OCI-LY3 (cell line): ENCODE measurements around the gene PAQR5.

ENCODE experiments used
- H2AFZ ChIP-seq: fragments of 200-600, 300-600 bp; shearing (Covaris generic); 2 replicates; pipeline ENCODE4 v1.6.0; 2014; ENCODE audit warnings: antibody characterized with exemption, low read depth, low read length
- H3K27ac ChIP-seq: fragments of 200-600, 300-600 bp; sonication (generic); 2 replicates; pipeline ENCODE4 v1.5.1; 2014; ENCODE audit warnings: mild to moderate bottlenecking, low read length, moderate library complexity, mixed read lengths
- H3K27me3 ChIP-seq: fragments of 200-600, 300-600 bp; sonication (generic); 2 replicates; pipeline ENCODE4 v1.6.1; 2014; ENCODE audit warnings: low read depth, low read length, mixed read lengths
- H3K36me3 ChIP-seq: fragments of 200-600, 300-600 bp; sonication (generic); replicated peaks from 2 replicates; pipeline ENCODE3; 2014; ENCODE audit warnings: low read depth, low read length, mixed read lengths
- H3K4me1 ChIP-seq: fragments of 300-600, 200-600 bp; sonication (generic); 2 replicates; pipeline ENCODE4 v1.6.1; 2014; ENCODE audit warnings: low read length, mixed read lengths
- H3K4me2 ChIP-seq: fragments of 200-600, 300-600 bp; sonication (generic); 2 replicates; pipeline ENCODE4 v1.6.1; 2014; ENCODE audit warnings: low read length, mixed read lengths
- H3K4me3 ChIP-seq: fragments of 300-600, 200-600 bp; sonication (generic); 2 replicates; pipeline ENCODE4 v1.5.1; 2014; ENCODE audit warnings: antibody characterized with exemption, mild to moderate bottlenecking, low read length, moderate library complexity
- H3K79me2 ChIP-seq: fragments of 300-600, 200-600 bp; shearing (Covaris generic); 2 replicates; pipeline ENCODE4 v1.6.1; 2014; ENCODE audit warnings: mild to moderate bottlenecking, low read length, mixed read lengths
- H3K9ac ChIP-seq: fragments of 300-600, 200-600 bp; shearing (Covaris generic); 2 replicates; pipeline ENCODE4 v1.6.0; 2014; ENCODE audit warnings: mild to moderate bottlenecking, low read length, moderate library complexity
- H3K9me3 ChIP-seq: fragments of 200-600, 300-600 bp; shearing (Covaris generic); 2 replicates; pipeline ENCODE4 v1.6.1; 2014; ENCODE audit warnings: low read length, mixed read lengths; ENCODE audit not compliant: insufficient read depth
- H4K20me1 ChIP-seq: fragments of 200-600, 300-600 bp; sonication (generic); 2 replicates; pipeline ENCODE4 v1.6.1; 2016; ENCODE audit warnings: low read length, mixed read lengths; ENCODE audit not compliant: insufficient read depth
- EZH2phosphoT487 ChIP-seq: fragments of 200-600 bp; shearing (Covaris generic); IDR thresholded peaks from 2 replicates; pipeline ENCODE4 v1.6.1; 2018; ENCODE audit warnings: antibody characterized with exemption, mixed run types, low read depth
- TF ChIP-seq, protein P1 (sequence below): fragments of 200-600, 300-600 bp; sonication (generic); IDR thresholded peaks from 2 replicates; pipeline ENCODE4 v1.5.1; 2014; ENCODE audit warnings: antibody characterized with exemption, low read length, low read depth

Gene PAQR5

GRCh38 chr15:69358850-69359249 lies 60.1 kb downstream of the PAQR5 start:
- Histone ChIP-seq H3K4me2 (no peak overlapping the region), H3K4me3 (no peak overlapping the region), H3K36me3 (no peaks in the 10 kb centered on the region), H3K4me1 (no peaks in the 10 kb centered on the region), H3K9me3 (no peaks in the 10 kb centered on the region), H3K79me2 (no peaks in the 10 kb centered on the region), H3K9ac (no peak overlapping the region), H4K20me1 (no peaks in the 10 kb centered on the region), H3K27ac (no peak overlapping the region), H3K27me3 (no peaks in the 10 kb centered on the region; the same call in 1 of the 2 replicates), H2AFZ (no peak overlapping the region)
- no peak for TF ChIP-seq EZH2phosphoT487
- TF ChIP-seq, protein P1, sequence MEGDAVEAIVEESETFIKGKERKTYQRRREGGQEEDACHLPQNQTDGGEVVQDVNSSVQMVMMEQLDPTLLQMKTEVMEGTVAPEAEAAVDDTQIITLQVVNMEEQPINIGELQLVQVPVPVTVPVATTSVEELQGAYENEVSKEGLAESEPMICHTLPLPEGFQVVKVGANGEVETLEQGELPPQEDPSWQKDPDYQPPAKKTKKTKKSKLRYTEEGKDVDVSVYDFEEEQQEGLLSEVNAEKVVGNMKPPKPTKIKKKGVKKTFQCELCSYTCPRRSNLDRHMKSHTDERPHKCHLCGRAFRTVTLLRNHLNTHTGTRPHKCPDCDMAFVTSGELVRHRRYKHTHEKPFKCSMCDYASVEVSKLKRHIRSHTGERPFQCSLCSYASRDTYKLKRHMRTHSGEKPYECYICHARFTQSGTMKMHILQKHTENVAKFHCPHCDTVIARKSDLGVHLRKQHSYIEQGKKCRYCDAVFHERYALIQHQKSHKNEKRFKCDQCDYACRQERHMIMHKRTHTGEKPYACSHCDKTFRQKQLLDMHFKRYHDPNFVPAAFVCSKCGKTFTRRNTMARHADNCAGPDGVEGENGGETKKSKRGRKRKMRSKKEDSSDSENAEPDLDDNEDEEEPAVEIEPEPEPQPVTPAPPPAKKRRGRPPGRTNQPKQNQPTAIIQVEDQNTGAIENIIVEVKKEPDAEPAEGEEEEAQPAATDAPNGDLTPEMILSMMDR, result no peak

GRCh38 chr15:69359722-69360121 lies 61.0 kb downstream of the PAQR5 start:
- H2AFZ ChIP-seq, result no peak overlapping the region
- no peak overlapping the region for H3K4me3 ChIP-seq
- no peaks in the 10 kb centered on the region for H3K9me3 ChIP-seq
- no peaks in the 10 kb centered on the region for H3K79me2 ChIP-seq
- H4K20me1 ChIP-seq, result no peaks in the 10 kb centered on the region
- H3K36me3 ChIP-seq, result no peaks in the 10 kb centered on the region
- no peaks in the 10 kb centered on the region for H3K4me1 ChIP-seq
- H3K4me2 ChIP-seq, result no peak overlapping the region
- no peak for TF ChIP-seq EZH2phosphoT487
- TF ChIP-seq, protein P1, result no peak
- no peak overlapping the region for H3K9ac ChIP-seq
- no peaks in the 10 kb centered on the region; the same call in 1 of the 2 replicates for H3K27me3 ChIP-seq
- no peak overlapping the region for H3K27ac ChIP-seq

DNA sequence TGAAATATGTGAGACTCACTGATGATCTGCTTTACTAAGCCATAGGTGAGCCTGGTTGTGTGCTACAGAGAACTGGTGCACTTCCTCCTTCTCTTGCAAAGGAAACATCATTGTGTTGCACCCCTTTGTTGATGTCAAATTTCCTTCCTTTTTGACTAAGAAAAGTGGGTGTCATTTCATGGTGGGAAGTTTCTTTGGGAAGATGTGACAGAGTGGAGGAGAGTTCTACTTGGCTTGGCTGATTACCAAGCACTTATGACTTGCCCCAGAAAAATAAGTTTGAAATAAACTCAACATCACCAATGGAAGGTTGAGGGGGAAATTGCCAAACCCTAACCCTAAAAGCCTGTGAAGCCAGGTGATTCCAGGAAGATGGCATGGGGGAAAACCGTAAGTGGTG lies 61.9 kb downstream of the PAQR5 start:
- H3K79me2 ChIP-seq, result no peaks in the 10 kb centered on the region
- H3K27ac ChIP-seq, result no peak overlapping the region
- H2AFZ ChIP-seq, result no peak overlapping the region
- no peaks in the 10 kb centered on the region for H3K36me3 ChIP-seq
- no peak overlapping the region for H3K9ac ChIP-seq
- no peaks in the 10 kb centered on the region for H3K4me1 ChIP-seq
- H3K9me3 ChIP-seq, result no peaks in the 10 kb centered on the region
- no peak overlapping the region for H3K4me2 ChIP-seq
- H3K27me3 ChIP-seq, result no peaks in the 10 kb centered on the region; the same call in 1 of the 2 replicates
- no peak for TF ChIP-seq EZH2phosphoT487
- TF ChIP-seq, protein P1, result no peak
- H4K20me1 ChIP-seq, result no peaks in the 10 kb centered on the region
- no peak overlapping the region for H3K4me3 ChIP-seq

- Histone ChIP-seq H3K36me3 (no peaks in the 10 kb centered on the region), H3K27me3 (peaks cover 10% of the 10 kb centered on the region; the same call in 1 of the 2 replicates), H2AFZ (no peak overlapping the region), H3K4me3 (no peak overlapping the region), H3K4me2 (no peak overlapping the region), H3K79me2 (no peaks in the 10 kb centered on the region), H3K9ac (no peak overlapping the region), H4K20me1 (no peaks in the 10 kb centered on the region), H3K4me1 (no peaks in the 10 kb centered on the region), H3K9me3 (no peaks in the 10 kb centered on the region), H3K27ac (no peak overlapping the region)
- TF ChIP-seq, protein P1, result no peak
- TF ChIP-seq EZH2phosphoT487, result no peak
These were observed 68.5 kb downstream of the PAQR5 start for GRCh38 chr15:69367236-69367635.
